HL-60 (cell line): ENCODE measurements around the gene GMCL2.

ENCODE experiments used
- GABPA ChIP-seq: IDR thresholded peaks from 2 replicates; pipeline ENCODE4 v1.6.1; 2012; ENCODE audit warnings: low read depth
- POLR2AphosphoS5 ChIP-seq: IDR thresholded peaks from 2 replicates; pipeline ENCODE4 v1.6.1; 2012; ENCODE audit warnings: low read depth
- TF ChIP-seq, protein P1 (sequence below): IDR thresholded peaks from one replicate; pipeline ENCODE4 v1.5.1; 2011; ENCODE audit warnings: low read length, control low read depth, inconsistent platforms; ENCODE audit not compliant: insufficient read depth
- TF ChIP-seq, protein P2 (sequence below): IDR thresholded peaks from 2 replicates; pipeline ENCODE4 v1.6.1; 2012; ENCODE audit warnings: low read depth; ENCODE audit not compliant: insufficient replicate concordance

- TF ChIP-seq, protein P1, sequence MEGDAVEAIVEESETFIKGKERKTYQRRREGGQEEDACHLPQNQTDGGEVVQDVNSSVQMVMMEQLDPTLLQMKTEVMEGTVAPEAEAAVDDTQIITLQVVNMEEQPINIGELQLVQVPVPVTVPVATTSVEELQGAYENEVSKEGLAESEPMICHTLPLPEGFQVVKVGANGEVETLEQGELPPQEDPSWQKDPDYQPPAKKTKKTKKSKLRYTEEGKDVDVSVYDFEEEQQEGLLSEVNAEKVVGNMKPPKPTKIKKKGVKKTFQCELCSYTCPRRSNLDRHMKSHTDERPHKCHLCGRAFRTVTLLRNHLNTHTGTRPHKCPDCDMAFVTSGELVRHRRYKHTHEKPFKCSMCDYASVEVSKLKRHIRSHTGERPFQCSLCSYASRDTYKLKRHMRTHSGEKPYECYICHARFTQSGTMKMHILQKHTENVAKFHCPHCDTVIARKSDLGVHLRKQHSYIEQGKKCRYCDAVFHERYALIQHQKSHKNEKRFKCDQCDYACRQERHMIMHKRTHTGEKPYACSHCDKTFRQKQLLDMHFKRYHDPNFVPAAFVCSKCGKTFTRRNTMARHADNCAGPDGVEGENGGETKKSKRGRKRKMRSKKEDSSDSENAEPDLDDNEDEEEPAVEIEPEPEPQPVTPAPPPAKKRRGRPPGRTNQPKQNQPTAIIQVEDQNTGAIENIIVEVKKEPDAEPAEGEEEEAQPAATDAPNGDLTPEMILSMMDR: no peak
- TF ChIP-seq, protein P2, sequence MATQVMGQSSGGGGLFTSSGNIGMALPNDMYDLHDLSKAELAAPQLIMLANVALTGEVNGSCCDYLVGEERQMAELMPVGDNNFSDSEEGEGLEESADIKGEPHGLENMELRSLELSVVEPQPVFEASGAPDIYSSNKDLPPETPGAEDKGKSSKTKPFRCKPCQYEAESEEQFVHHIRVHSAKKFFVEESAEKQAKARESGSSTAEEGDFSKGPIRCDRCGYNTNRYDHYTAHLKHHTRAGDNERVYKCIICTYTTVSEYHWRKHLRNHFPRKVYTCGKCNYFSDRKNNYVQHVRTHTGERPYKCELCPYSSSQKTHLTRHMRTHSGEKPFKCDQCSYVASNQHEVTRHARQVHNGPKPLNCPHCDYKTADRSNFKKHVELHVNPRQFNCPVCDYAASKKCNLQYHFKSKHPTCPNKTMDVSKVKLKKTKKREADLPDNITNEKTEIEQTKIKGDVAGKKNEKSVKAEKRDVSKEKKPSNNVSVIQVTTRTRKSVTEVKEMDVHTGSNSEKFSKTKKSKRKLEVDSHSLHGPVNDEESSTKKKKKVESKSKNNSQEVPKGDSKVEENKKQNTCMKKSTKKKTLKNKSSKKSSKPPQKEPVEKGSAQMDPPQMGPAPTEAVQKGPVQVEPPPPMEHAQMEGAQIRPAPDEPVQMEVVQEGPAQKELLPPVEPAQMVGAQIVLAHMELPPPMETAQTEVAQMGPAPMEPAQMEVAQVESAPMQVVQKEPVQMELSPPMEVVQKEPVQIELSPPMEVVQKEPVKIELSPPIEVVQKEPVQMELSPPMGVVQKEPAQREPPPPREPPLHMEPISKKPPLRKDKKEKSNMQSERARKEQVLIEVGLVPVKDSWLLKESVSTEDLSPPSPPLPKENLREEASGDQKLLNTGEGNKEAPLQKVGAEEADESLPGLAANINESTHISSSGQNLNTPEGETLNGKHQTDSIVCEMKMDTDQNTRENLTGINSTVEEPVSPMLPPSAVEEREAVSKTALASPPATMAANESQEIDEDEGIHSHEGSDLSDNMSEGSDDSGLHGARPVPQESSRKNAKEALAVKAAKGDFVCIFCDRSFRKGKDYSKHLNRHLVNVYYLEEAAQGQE: no peak
- TF ChIP-seq POLR2AphosphoS5: no peak
- no peak for TF ChIP-seq GABPA
These were observed 41.4 kb upstream of the GMCL2 start for GRCh38 chr5:178228609-178229008.
